Measurements from ENCODE around the gene KRTAP3-1. TPM values are rescaled to one million over a fixed set of nuclear protein-coding genes. Genes with fewer than 3 reads are reported as not detected.

Gene KRTAP3-1
- total RNA-seq, 4 donors from 2014 or later = not detected

- in situ Hi-C loops (cut with MboI; ENCODE audit: low pct_ligation_motif_present in 1 of 4, low pct_unique_long_range_greater_than_20kb in 1 of 4, low sequenced_read_pairs in 3 of 4) (no loop called here), intact Hi-C loops (cut with DNase I; ENCODE audit: low total_unique reads) (no loop called here)
- no peak for DNase-seq
- no peaks in the 10 kb centered on the region for H3K27me3 ChIP-seq
- H3K27ac ChIP-seq = no peak overlapping the region
- WGBS, 2 donors (ENCODE audit: low coverage in 1 of 2) = 79 to 83% methylated on average over 7 to 10 of the region's 10 CpGs
- no peaks in the 10 kb centered on the region for H3K9me3 ChIP-seq
- no peaks in the 10 kb centered on the region for H3K36me3 ChIP-seq
- no peak overlapping the region for H3K4me3 ChIP-seq
- TF ChIP-seq POLR2AphosphoS5 (IDR thresholded peaks at IDR 0.05) (no peak), EP300 (IDR thresholded peaks at IDR 0.05; ENCODE audit: low read depth) (no peak), POLR2A (IDR thresholded peaks at IDR 0.05) (no peak), CTCF (IDR thresholded peaks at IDR 0.05) (no peak)
- no peaks in the 10 kb centered on the region for H3K4me1 ChIP-seq
Observed at GRCh38 chr17:40960144-40960543, 48.8 kb downstream of the KRTAP3-1 start.

Small RNAs within 50 kb of the gene (small RNA-seq; reads per million reads assigned to genes)
- 0 reads per million in 4 donors for gene KRTAP3-4P

Other genes with a start within 250 kb of the KRTAP3-1 start
- not detected for gene KRT26, start 236.9 kb downstream of the KRTAP3-1 start, total RNA-seq
- 1 to 10 TPM in 1 of 4 donors, not detected in 3; 1.1 TPM for gene KRT27, start 226.6 kb downstream of the KRTAP3-1 start, total RNA-seq
- gene KRT28, start 209.2 kb downstream of the KRTAP3-1 start, total RNA-seq = not detected
- gene KRT10, start 186.5 kb downstream of the KRTAP3-1 start, total RNA-seq = 10 to 100 TPM in 2 of 4 donors, 1 to 10 TPM in 1, not detected in 1; 2.2 to 12.7 (median 11.7) TPM
- gene KRT12, start 141.9 kb downstream of the KRTAP3-1 start, total RNA-seq = 10 to 100 TPM in 1 of 4 donors, 1 to 10 TPM in 1, under 1 TPM in 1, not detected in 1; 0.40 to 20.0 (median 3.8) TPM
- 100 to 1,000 TPM; 207 to 797 (median 735) TPM for gene KRT20, start 123.9 kb downstream of the KRTAP3-1 start, total RNA-seq
- gene KRT23, start 71.5 kb downstream of the KRTAP3-1 start, total RNA-seq = 1 to 10 TPM in 2 of 4 donors, not detected in 2; 1.1 to 2.5 TPM
- not detected for gene KRT39, start 42.2 kb downstream of the KRTAP3-1 start, total RNA-seq
- under 1 TPM in 1 of 4 donors, not detected in 3; 0.48 TPM for gene KRT40, start 24.8 kb downstream of the KRTAP3-1 start, total RNA-seq
- not detected for gene KRTAP3-3, start 15.0 kb downstream of the KRTAP3-1 start, total RNA-seq
- not detected for gene KRTAP3-2, start 9.2 kb downstream of the KRTAP3-1 start, total RNA-seq
- not detected for gene KRTAP1-5, start 18.1 kb upstream of the KRTAP3-1 start, total RNA-seq
- not detected for gene KRTAP1-4, start 21.1 kb upstream of the KRTAP3-1 start, total RNA-seq
- gene KRTAP1-3, start 25.7 kb upstream of the KRTAP3-1 start, total RNA-seq = not detected
- not detected for gene KRTAP1-1, start 32.3 kb upstream of the KRTAP3-1 start, total RNA-seq
- not detected for gene KRTAP2-1, start 38.2 kb upstream of the KRTAP3-1 start, total RNA-seq
- not detected for gene KRTAP2-2, start 46.1 kb upstream of the KRTAP3-1 start, total RNA-seq
- gene KRTAP2-3, start 51.0 kb upstream of the KRTAP3-1 start, total RNA-seq = not detected
- not detected for gene KRTAP2-4, start 56.8 kb upstream of the KRTAP3-1 start, total RNA-seq
- not detected for gene KRTAP4-7, start 75.0 kb upstream of the KRTAP3-1 start, total RNA-seq
- not detected for gene KRTAP4-8, start 89.0 kb upstream of the KRTAP3-1 start, total RNA-seq
- not detected for gene KRTAP4-16, start 93.1 kb upstream of the KRTAP3-1 start, total RNA-seq
- gene KRTAP4-9, start 96.3 kb upstream of the KRTAP3-1 start, total RNA-seq = not detected
- not detected for gene KRTAP4-11, start 109.2 kb upstream of the KRTAP3-1 start, total RNA-seq
- gene KRTAP4-12, start 115.1 kb upstream of the KRTAP3-1 start, total RNA-seq = not detected
- not detected for gene KRTAP4-6, start 131.4 kb upstream of the KRTAP3-1 start, total RNA-seq
- not detected for gene KRTAP4-5, start 140.7 kb upstream of the KRTAP3-1 start, total RNA-seq
- not detected for gene KRTAP4-4, start 151.6 kb upstream of the KRTAP3-1 start, total RNA-seq
- gene KRTAP4-3, start 159.1 kb upstream of the KRTAP3-1 start, total RNA-seq = not detected
- not detected for gene KRTAP4-2, start 169.1 kb upstream of the KRTAP3-1 start, total RNA-seq
- gene KRTAP4-1, start 175.8 kb upstream of the KRTAP3-1 start, total RNA-seq = under 1 TPM in 1 of 4 donors, not detected in 3; 0.82 TPM
- gene KRTAP9-1, start 180.8 kb upstream of the KRTAP3-1 start, total RNA-seq = not detected
- gene KRTAP9-2, start 217.5 kb upstream of the KRTAP3-1 start, total RNA-seq = not detected
- gene KRTAP9-3, start 223.3 kb upstream of the KRTAP3-1 start, total RNA-seq = not detected
- not detected for gene KRTAP9-8, start 228.9 kb upstream of the KRTAP3-1 start, total RNA-seq
- not detected for gene KRTAP9-4, start 240.6 kb upstream of the KRTAP3-1 start, total RNA-seq
- not detected for gene KRTAP9-9, start 246.3 kb upstream of the KRTAP3-1 start, total RNA-seq

Data from transverse colon (tissue), 4 donors.